Measurements from ENCODE around the gene MARCHF5.
"Not testable (repeated sequence)": the region's sequence is repeated elsewhere in the genome, so short reads cannot be mapped to it uniquely, and the experiment has no call there.

MARCHF5 gene

DNA sequence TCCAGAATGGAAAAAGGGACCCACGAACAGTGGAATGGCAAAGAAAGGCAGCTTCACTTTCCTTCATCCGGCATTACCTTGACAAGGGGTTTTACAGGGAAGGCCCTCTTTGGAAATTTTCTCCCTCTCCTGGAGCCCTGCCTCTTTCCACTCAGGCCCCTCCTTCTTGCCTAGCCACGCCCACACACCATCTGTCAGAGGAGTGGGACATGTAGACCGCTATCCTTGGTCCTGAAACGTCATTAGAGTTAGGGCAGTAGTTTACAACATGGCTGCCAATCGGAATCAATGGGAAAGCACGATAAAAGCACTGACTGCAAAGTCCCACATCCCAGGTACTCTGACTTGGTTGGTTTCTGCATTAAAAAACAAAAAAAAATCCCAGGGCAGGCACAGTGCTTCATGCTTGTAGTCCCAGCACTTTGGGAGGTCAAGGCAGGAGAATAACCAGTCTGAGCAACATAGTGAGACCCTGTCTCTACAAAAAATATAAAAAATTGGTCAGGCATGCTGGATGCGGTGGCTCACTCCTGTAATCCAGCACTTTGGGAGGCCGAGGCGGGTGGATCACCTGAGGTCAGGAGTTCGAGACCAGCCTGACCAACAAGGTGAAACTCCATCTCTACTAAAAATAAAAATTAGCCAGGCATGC lies 96.4 kb downstream of the MARCHF5 start:
- peak; percentile 57 for DNase-seq (ENCODE audit: low spot score)

DNA sequence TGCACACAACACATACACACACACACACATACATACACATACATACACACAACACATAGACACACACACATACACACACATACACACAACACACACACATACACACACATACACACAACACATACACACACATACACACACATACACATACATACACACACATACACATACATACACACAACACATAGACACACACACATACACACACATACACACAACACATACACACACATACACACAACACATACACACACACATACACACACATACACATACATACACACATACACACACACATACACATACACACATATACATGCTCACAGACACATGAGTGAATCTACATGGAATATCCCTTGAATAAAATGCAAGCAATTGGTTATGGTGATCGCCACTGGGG lies 102.2 kb downstream of the MARCHF5 start:
- not testable (repeated sequence) for DNase-seq (ENCODE audit: low spot score)

DNA sequence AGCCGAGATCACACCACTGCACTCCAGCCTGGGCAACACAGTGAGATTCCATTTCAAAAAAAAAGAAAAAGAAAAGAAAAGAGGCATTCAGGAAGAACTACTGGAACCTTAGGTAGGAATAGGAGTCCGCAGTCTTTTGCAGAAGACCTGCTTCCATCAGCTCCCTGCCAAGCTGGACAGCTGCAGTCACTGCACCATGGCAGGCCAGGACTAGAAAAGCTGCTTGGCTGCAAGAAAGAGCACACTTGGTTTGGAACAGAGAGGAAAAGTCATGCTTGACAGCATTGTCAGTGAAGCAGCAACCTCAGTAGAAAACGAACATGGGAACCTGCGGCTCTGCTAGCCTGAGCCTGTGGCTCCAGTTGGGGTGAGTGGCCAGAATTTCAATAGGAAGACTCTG lies 104.3 kb downstream of the MARCHF5 start:
- no peak for DNase-seq (ENCODE audit: low spot score)

DNA sequence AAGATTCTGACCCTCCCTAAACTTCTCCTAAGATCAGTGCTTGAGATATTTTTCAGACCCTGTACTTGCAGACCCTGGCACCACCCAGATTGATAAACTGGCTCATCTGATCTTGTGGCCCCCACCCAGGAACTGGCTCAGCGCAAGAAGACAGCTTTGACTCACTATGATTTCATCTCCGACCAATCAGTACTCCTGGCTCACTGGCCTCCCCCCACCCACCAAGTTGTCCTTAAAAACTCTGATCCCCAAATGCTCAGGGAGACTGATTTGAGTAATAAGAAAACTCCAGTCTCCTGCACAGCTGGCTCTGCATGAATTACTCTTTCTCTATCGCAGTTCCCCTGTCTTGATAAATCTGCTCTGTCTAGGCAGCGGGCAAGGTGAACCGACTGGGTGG lies 111.3 kb downstream of the MARCHF5 start:
- DNase-seq (ENCODE audit: low spot score): not testable (repeated sequence)
